Duodenal mucosa (tissue), 2 donors: Measurements from ENCODE around the gene LENG1.

Source experiments
- H3K27ac ChIP-seq: one replicate; pipeline ENCODE4 v1.7.0; 2013; ENCODE audit warnings: low read depth, low read length
- H3K27me3 ChIP-seq, 2 donors: one replicate each; pipeline ENCODE4 v1.7.0; 2013; ENCODE audit warnings: low read length in 2 of 2, control low read depth in 1 of 2; ENCODE audit not compliant: insufficient read depth in 2 of 2, control insufficient read depth in 1 of 2
- H3K36me3 ChIP-seq, 2 donors: one replicate each; pipeline ENCODE4 v1.7.0; 2013; ENCODE audit warnings: low read length in 2 of 2, control low read depth in 1 of 2; ENCODE audit not compliant: insufficient read depth in 2 of 2, control insufficient read depth in 1 of 2
- H3K4me1 ChIP-seq, 2 donors: one replicate each; pipeline ENCODE4 v1.7.0; 2013; ENCODE audit warnings: low read length in 2 of 2, control low read depth in 1 of 2; ENCODE audit not compliant: insufficient read depth in 2 of 2, control insufficient read depth in 1 of 2
- H3K4me3 ChIP-seq, 2 donors: one replicate each; pipeline ENCODE4 v1.7.0; 2013; ENCODE audit warnings: low read length in 2 of 2, low read depth in 1 of 2
- H3K9ac ChIP-seq, 2 donors: one replicate each; pipeline ENCODE4 v1.7.0; 2013; ENCODE audit warnings: low read length in 2 of 2, low read depth in 1 of 2
- H3K9me3 ChIP-seq, 2 donors: one replicate each; pipeline ENCODE4 v1.7.0; 2013; ENCODE audit warnings: low read length in 2 of 2, control low read depth in 1 of 2; ENCODE audit not compliant: control insufficient read depth in 1 of 2

The LENG1 gene

DNA sequence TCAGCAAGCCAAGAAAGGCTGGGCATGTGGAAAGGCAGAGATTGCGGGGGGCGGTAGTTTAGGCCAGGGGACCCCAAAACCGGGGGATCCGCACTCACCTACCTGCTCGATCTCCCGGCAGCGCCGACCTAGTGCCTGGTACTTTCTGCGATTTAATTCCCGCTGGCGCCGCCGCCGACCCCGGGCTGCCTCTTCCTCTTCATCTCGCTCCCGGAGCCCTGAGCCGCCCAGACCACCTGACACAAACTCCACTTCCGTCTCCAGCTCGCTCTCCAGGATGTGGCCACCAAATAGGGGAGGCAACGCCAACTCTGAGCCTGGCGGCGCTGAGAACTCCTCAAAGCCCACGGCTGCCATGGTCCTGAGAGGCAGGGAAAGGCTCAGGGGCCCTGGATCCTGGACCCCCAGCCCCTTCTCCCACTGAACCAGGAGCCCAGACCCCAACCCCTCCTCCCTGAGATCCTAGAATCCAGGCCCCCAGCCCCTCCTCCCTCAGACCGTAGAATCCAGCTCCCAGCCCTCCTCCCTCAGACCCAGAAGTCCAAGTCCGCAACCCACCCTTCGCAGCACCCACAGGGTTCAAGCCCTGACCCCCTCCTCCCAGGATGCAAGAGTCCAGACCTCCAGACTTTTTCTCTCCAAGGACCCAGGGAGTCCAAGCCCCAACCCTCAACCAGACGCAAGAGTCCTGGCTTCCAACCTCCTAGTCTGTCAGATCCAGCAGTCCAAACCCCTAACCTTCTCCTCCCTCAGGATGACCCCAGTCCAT is 45.0 kb downstream of the LENG1 start:
- Histone ChIP-seq H3K4me3 (peak overlapping the region; percentile 84 to 95), H3K27ac (no peak overlapping the region)

DNA sequence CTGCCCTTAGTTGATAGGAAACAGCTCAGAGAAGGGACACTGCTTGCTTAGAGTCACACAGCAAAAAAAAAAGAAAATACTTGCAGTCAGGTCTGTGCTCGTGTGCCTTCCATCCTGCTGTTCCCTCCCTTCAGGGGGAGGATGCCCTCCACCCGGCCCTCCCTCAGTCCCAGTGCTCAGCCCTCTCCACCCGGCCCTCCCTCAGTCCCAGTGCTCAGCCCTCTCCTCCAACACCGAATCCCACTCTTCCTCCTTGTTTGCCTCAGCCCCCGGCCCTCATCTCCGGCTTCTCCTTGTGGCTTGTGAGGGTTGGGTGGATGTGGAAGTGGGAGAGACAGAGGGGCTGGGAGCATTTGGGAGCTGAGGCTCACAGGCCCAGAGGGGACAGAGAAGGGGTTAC is 49.9 kb downstream of the LENG1 start:
- Histone ChIP-seq H3K27me3 (no peaks in the 10 kb centered on the region), H3K4me3 (no peak overlapping the region), H3K4me1 (peaks cover 7 to 9% of the 10 kb centered on the region in 2 donors), H3K36me3 (peaks cover 17 to 54% of the 10 kb centered on the region in 2 donors), H3K9me3 (no peaks in the 10 kb centered on the region), H3K27ac (no peak overlapping the region), H3K9ac (no peak overlapping the region)

More for the DNA sequence above, 45.0 kb downstream of the LENG1 start:
- H3K27me3 ChIP-seq = no peaks in the 10 kb centered on the region
- peaks cover under 1 to 30% of the 10 kb centered on the region in 2 donors for H3K36me3 ChIP-seq
- H3K4me1 ChIP-seq = peaks cover 8 to 19% of the 10 kb centered on the region in 2 donors
- H3K9ac ChIP-seq = peak overlapping the region; percentile 61 to 71
- no peaks in the 10 kb centered on the region for H3K9me3 ChIP-seq

DNA sequence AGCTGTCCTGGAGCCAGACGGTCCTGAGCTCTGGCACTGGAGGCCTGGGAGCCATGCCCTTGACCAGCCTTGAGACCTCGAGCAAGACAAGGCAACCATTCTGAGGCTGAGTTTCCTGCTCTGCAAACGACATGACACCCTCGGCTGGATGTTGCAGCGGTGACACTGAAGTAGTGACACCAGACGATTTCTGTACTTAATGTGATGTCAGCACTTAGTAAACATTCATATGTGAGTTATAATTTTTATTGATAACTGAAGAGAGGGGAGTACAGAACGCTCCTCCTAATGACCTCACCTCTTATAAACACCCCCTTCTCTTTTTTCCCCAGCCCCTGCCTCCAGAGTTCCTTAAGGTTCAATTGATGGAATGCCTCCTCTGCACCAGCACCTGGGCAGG is 51.0 kb downstream of the LENG1 start:
- Histone ChIP-seq H3K36me3 (peaks cover 17 to 54% of the 10 kb centered on the region in 2 donors), H3K4me3 (no peak overlapping the region), H3K27me3 (no peaks in the 10 kb centered on the region)

DNA sequence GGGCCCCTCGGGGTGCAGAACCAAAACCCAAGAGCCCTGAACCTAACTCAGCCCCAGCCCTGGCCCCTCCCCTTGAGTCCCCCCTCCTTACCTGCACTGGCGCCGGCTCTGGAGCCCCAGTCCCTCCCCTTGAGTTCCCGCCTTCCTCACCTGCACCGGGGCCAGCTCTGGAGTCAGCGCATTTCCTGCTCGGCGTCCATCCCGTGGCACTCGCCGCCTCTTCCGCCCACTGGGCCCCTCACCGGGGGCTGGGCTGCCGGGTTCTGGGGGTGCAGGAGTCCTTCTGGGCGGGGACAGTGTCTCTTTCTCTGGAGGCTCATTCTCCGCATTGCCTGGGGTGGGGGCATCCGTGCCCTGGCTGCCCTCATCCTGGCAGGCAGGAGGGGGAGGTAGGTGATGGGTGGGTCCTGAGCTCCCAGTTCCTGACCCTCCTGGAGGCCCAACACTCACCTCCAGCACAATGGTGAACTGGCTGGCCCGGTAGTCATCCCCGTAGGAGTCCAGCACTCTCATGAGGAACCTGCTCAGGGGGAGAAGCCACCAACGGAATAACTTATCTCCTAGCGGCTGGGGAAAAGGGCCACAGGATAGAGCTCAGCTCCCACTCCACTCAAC is 51.5 kb downstream of the LENG1 start:
- Histone ChIP-seq H3K4me3 (no peak overlapping the region), H3K9me3 (no peaks in the 10 kb centered on the region), H3K36me3 (peaks cover 17 to 54% of the 10 kb centered on the region in 2 donors), H3K9ac (no peak overlapping the region), H3K4me1 (peaks cover 4 to 8% of the 10 kb centered on the region in 2 donors), H3K27me3 (no peaks in the 10 kb centered on the region), H3K27ac (no peak overlapping the region)

More for the DNA sequence above, 51.0 kb downstream of the LENG1 start:
- Histone ChIP-seq H3K9ac (no peak overlapping the region), H3K9me3 (no peaks in the 10 kb centered on the region), H3K4me1 (peaks cover under 1 to 2% of the 10 kb centered on the region in 2 donors), H3K27ac (no peak overlapping the region)

DNA sequence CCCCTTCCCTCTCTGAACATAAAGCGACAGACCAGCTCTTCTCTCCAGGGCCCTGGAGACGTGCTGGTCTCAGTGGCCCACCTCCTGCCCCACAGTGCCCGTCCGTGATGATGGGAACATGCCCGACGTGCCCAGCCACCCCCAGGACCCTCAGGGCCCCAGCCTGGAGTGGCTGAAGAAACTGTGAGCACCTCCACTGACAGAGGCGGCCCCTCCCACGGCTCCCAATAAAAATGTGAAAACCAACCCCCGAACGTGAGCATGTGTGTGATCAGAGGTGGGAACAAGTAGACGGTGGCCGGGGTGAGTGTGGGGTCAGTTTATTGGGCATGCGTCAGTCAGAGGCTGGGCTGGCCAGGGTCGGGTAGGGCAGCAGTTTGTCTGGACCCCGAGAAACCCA is 52.8 kb downstream of the LENG1 start:
- no peak overlapping the region for H3K27ac ChIP-seq
- H3K4me3 ChIP-seq = no peak overlapping the region
- no peaks in the 10 kb centered on the region for H3K27me3 ChIP-seq
- H3K4me1 ChIP-seq = peaks cover 4 to 8% of the 10 kb centered on the region in 2 donors
- H3K36me3 ChIP-seq = peaks cover 17 to 54% of the 10 kb centered on the region in 2 donors
- H3K9me3 ChIP-seq = no peaks in the 10 kb centered on the region
- no peak overlapping the region for H3K9ac ChIP-seq

DNA sequence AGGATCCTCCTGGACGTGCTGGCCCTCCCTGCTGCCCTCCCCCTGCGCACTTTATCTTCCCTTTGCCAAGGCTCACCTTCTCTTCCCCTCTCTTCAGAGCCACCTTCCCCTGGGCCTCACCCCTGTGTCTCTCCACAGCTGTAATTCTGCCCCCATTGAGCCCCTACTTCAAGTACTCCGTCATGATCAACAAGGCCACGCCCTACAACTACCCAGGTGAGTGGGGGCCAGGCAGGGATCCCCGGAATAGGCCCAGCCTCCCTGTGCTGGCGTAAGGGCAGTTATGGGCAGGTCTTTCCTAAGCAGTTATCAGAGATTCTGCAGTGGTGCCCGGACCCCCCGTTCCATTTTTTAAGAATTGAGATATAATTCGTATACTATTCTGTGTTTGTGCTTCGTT is 53.7 kb downstream of the LENG1 start:
- Histone ChIP-seq H3K4me3 (no peak overlapping the region), H3K9ac (no peak overlapping the region), H3K36me3 (peaks cover 17 to 51% of the 10 kb centered on the region in 2 donors), H3K4me1 (peaks cover 4 to 8% of the 10 kb centered on the region in 2 donors), H3K9me3 (no peaks in the 10 kb centered on the region), H3K27me3 (no peaks in the 10 kb centered on the region), H3K27ac (no peak overlapping the region)
